Measurements from ENCODE around the gene ARID4B.
"Not testable (repeated sequence)": the region's sequence is repeated elsewhere in the genome, so short reads cannot be mapped to it uniquely, and the experiment has no call there.

The ARID4B gene

GRCh38 chr1:235275836-235276235 lies 52.1 kb downstream of the ARID4B start:
- TF ChIP-seq CTCF (IDR thresholded peaks at IDR 0.05; ENCODE audit: control extremely low read depth, extremely low read depth, low read depth, missing control alignments) = no peak
- POLR2A ChIA-PET = interaction anchor here (1.6 kb wide), 1 partner anchor 43 kb away, joined by 3 read pairs; no protein-coding TSS in a partner anchor
- CTCF ChIA-PET = interaction anchor here (0.6 to 2.3 kb wide), 11 partner anchors 9 to 183 kb away, joined by 3 to 10 read pairs (median 4); no protein-coding TSS in a partner anchor
- DNase-seq (ENCODE audit: extremely low spot score) = no peak

GRCh38 chr1:235275223-235275622 lies 52.8 kb downstream of the ARID4B start:
- DNase-seq (ENCODE audit: extremely low spot score) = peak; percentile 62
- POLR2A ChIA-PET = no interaction called here
- CTCF ChIA-PET = interaction anchor here (0.6 to 2.3 kb wide), 13 partner anchors 9 to 182 kb away, joined by 3 to 10 read pairs (median 3); no protein-coding TSS in a partner anchor
- no peak for TF ChIP-seq CTCF (IDR thresholded peaks at IDR 0.05; ENCODE audit: control extremely low read depth, extremely low read depth, low read depth, missing control alignments)

DNA sequence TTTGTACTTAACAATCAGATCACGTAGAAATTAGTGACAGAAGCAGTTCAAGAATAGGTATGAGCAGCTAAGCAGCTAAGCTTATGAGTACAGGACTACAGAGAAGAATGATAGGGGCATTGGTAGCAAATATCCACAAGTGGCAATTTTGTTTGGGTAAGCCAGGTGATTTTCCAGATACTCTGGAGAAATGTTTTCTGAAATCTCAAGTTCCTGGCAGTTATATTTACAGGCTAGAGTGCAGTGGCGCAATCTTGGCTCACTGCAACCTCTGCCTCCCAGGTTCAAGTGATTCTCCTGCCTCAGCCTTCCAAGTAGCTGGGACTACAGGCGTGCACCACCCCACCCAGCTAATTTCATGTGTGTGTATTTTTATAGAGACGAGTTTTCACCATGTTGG lies 55.1 kb downstream of the ARID4B start:
- CTCF ChIA-PET = interaction anchor here (0.9 to 2.7 kb wide), 5 partner anchors 11 to 146 kb away, joined by 3 to 8 read pairs (median 3); no protein-coding TSS in a partner anchor
- no peak for DNase-seq (ENCODE audit: extremely low spot score)
- POLR2A ChIA-PET = no interaction called here
- TF ChIP-seq CTCF (IDR thresholded peaks at IDR 0.05; ENCODE audit: control extremely low read depth, extremely low read depth, low read depth, missing control alignments) = no peak

DNA sequence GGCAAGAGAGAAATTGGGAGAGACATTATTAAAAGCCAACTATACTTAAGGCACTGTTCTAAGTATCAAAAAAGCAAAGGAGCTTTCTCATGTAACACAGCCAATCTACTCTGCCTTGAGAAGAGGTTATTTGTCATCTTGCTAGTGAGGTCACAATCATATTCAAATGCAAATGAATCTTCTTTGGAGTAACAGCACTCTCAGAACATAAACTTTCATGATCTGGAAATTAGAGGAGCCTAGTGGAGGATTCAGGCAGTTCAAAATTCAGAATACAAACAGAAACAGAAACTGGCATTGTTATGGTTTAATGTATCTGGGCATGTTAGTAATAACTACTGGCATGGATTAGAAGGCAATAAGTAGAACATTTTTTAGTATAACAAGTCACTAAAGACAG lies 57.4 kb downstream of the ARID4B start:
- ChIA-PET CTCF (interaction anchor here (1.1 to 1.7 kb wide), 5 partner anchors 12 to 180 kb away, joined by 3 to 4 read pairs (median 3); no protein-coding TSS in a partner anchor), POLR2A (no interaction called here)
- TF ChIP-seq CTCF (IDR thresholded peaks at IDR 0.05; ENCODE audit: control extremely low read depth, extremely low read depth, low read depth, missing control alignments) = no peak
- no peak for DNase-seq (ENCODE audit: extremely low spot score)

GRCh38 chr1:235269990-235270389 lies 58.0 kb downstream of the ARID4B start:
- DNase-seq (ENCODE audit: extremely low spot score); POLR2A ChIA-PET: not testable (repeated sequence)
- CTCF ChIA-PET = interaction anchor here (1.4 to 1.7 kb wide), 4 partner anchors 11 to 181 kb away, joined by 3 to 10 read pairs (median 4); no protein-coding TSS in a partner anchor

DNA sequence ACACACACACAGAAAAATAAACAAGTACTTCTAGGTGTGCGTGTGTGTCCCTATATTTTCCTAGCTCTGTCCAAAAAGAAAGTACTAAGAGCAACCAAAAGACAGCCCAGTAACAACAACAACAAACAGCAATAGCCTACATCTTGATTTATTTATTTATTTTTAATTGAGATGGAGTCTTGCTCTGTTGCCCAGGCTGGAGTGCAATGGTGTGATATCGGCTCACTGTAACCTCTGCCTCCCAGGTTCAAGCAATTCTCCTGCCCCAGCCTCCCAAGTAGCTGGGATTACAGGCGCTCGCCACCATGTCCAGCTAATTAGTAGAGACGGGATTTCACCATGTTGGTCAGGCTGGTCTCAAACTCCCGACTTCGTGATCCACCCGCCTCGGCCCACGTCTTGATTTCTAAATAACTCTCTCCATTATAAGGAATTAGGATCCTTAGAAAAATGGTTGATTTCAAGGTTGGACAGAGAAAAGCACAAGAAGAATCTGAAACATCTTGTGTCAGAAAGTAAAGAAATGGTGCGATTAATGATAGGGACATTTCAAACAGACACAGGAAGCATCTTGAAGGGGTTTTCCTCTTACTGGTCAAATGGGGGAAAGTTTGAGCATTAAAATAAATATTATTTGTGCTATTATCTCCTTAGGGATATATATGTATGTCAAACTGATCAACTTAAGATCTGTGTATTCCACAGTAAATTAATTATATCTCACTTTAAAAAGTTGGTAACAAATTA lies 59.4 kb downstream of the ARID4B start:
- ChIA-PET POLR2A (no interaction called here), CTCF (interaction anchor here (0.6 to 1.5 kb wide), 2 partner anchors 10 to 236 kb away, joined by 3 to 10 read pairs; no protein-coding TSS in a partner anchor)
- no peak for TF ChIP-seq CTCF (IDR thresholded peaks at IDR 0.05; ENCODE audit: control extremely low read depth, extremely low read depth, low read depth, missing control alignments)
- DNase-seq (ENCODE audit: extremely low spot score) = no peak

DNA sequence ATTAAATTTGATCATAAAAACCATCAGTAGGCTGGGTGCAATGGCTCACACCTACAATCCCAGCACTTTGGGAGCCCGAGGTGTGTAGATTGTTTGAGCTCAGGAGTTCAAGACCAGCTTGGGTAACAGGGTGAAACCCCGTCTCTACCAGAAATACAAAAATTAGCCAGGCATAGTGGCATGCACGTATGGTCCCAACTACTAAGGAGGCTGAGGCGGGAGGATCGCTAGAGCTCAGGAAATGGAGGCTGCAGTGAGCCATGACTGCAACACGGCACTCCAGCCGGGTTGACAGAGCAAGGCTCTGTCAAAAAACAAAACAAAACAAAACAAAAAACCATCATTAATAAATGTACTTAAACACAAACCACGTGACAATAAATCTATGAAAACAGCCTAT lies 61.0 kb downstream of the ARID4B start:
- no peak for TF ChIP-seq CTCF (IDR thresholded peaks at IDR 0.05; ENCODE audit: control extremely low read depth, extremely low read depth, low read depth, missing control alignments)
- POLR2A ChIA-PET = no interaction called here
- DNase-seq (ENCODE audit: extremely low spot score) = no peak
- CTCF ChIA-PET = interaction anchor here (1.2 to 2.1 kb wide), 2 partner anchors 14 to 41 kb away, joined by 3 to 6 read pairs; no protein-coding TSS in a partner anchor

Measured in GM10248 (cell line).